MM.1S (cell line): Measurements from ENCODE around the gene ALDH9A1.

ENCODE experiments used
- DNase-seq: peaks from one replicate; pipeline ENCODE4 v3.0.0-alpha.2; 2015
- H2AFZ ChIP-seq: fragments of 300-600 bp; sonication (generic); 2 replicates; pipeline ENCODE4 v1.6.0; 2016; ENCODE audit warnings: antibody characterized with exemption, low read length
- H3F3A ChIP-seq: fragments of 300-600 bp; sonication (generic); 2 replicates; pipeline ENCODE4 v1.6.1; 2016; ENCODE audit warnings: mild to moderate bottlenecking, antibody characterized with exemption, low read length, moderate library complexity, mixed read lengths; ENCODE audit not compliant: insufficient read depth
- H3K27ac ChIP-seq: fragments of 300-600 bp; sonication (generic); 2 replicates; pipeline ENCODE4 v1.5.1; 2016; ENCODE audit warnings: mild to moderate bottlenecking, low read length
- H3K27me3 ChIP-seq: fragments of 300-600 bp; sonication (generic); replicated peaks from 2 replicates; pipeline ENCODE4 v1.6.0; 2016; ENCODE audit warnings: low read length; ENCODE audit not compliant: insufficient read depth
- H3K36me3 ChIP-seq: fragments of 300-600 bp; sonication (generic); replicated peaks from 2 replicates; pipeline ENCODE4 v1.6.1; 2016; ENCODE audit warnings: mild to moderate bottlenecking, low read length, mixed read lengths; ENCODE audit not compliant: insufficient read depth
- H3K4me1 ChIP-seq: fragments of 300-600 bp; sonication (generic); 2 replicates; pipeline ENCODE4 v1.6.1; 2016; ENCODE audit warnings: low read length, mixed read lengths
- H3K4me2 ChIP-seq: fragments of 300-600 bp; sonication (generic); 2 replicates; pipeline ENCODE4 v1.6.0; 2016; ENCODE audit warnings: low read depth, low read length
- H3K4me3 ChIP-seq: fragments of 300-600 bp; sonication (generic); 2 replicates; pipeline ENCODE4 v1.5.1; 2016; ENCODE audit warnings: low read length, mixed read lengths
- H3K79me2 ChIP-seq: fragments of 300-600 bp; sonication (generic); 2 replicates; pipeline ENCODE4 v1.6.1; 2016; ENCODE audit warnings: mixed run types, low read length, mixed read lengths
- H3K9ac ChIP-seq: fragments of 300-600 bp; sonication (generic); 2 replicates; pipeline ENCODE4 v1.6.1; 2016; ENCODE audit warnings: low read length, mixed read lengths
- H3K9me2 ChIP-seq: fragments of 300-600 bp; sonication (generic); replicated peaks from 2 replicates; pipeline ENCODE4 v1.6.1; 2016; ENCODE audit warnings: mild to moderate bottlenecking, low read length, mixed read lengths; ENCODE audit not compliant: insufficient read depth
- H3K9me3 ChIP-seq: fragments of 300-600 bp; sonication (generic); replicated peaks from 2 replicates; pipeline ENCODE4 v1.6.1; 2016; ENCODE audit warnings: mild to moderate bottlenecking, low read length, mixed read lengths; ENCODE audit not compliant: insufficient read depth
- H4K20me1 ChIP-seq: fragments of 300-600 bp; sonication (generic); 2 replicates; pipeline ENCODE4 v1.6.1; 2016; ENCODE audit warnings: mild to moderate bottlenecking, low read length, moderate library complexity, mixed read lengths; ENCODE audit not compliant: insufficient read depth
- CTCF ChIP-seq: fragments of 300-600 bp; sonication (generic); IDR thresholded peaks from 2 replicates; pipeline ENCODE4 v1.5.1; 2016; ENCODE audit warnings: antibody characterized with exemption, low read length, mixed read lengths
- EZH2 ChIP-seq: fragments of 300-600 bp; sonication (generic); optimal IDR thresholded peaks from 2 replicates; pipeline ENCODE3; 2017; ENCODE audit warnings: low read depth, mild to moderate bottlenecking, antibody characterized with exemption, low read length, mixed read lengths
- EZH2phosphoT487 ChIP-seq: fragments of 300-600 bp; sonication (generic); IDR thresholded peaks from 2 replicates; pipeline ENCODE4 v1.6.1; 2018; ENCODE audit warnings: antibody characterized with exemption, low read length

Gene ALDH9A1

GRCh38 chr1:165650981-165651625 is 47.3 kb downstream of the ALDH9A1 start:
- Histone ChIP-seq H3K9me2 (no peaks in the 10 kb centered on the region), H2AFZ (no peak overlapping the region), H3K9ac (no peak overlapping the region), H3K4me3 (no peak overlapping the region), H3K27ac (no peak overlapping the region), H3K9me3 (no peaks in the 10 kb centered on the region), H4K20me1 (no peaks in the 10 kb centered on the region), H3K27me3 (no peaks in the 10 kb centered on the region), H3K4me1 (no peaks in the 10 kb centered on the region), H3F3A (no peaks in the 10 kb centered on the region), H3K79me2 (no peaks in the 10 kb centered on the region), H3K4me2 (no peak overlapping the region), H3K36me3 (no peaks in the 10 kb centered on the region)
- DNase-seq = no peak
- TF ChIP-seq CTCF (no peak), EZH2 (no peak)

- H3K4me3 ChIP-seq = no peak overlapping the region
- no peaks in the 10 kb centered on the region for H3K79me2 ChIP-seq
- no peaks in the 10 kb centered on the region for H3K9me2 ChIP-seq
- no peaks in the 10 kb centered on the region for H3K9me3 ChIP-seq
- H3K27ac ChIP-seq = no peak overlapping the region
- H3K4me1 ChIP-seq = no peaks in the 10 kb centered on the region
- no peaks in the 10 kb centered on the region for H3K36me3 ChIP-seq
- no peak for TF ChIP-seq EZH2phosphoT487
- no peak for TF ChIP-seq CTCF
- no peak for TF ChIP-seq EZH2
- no peak overlapping the region for H2AFZ ChIP-seq
- no peak overlapping the region for H3K4me2 ChIP-seq
- no peaks in the 10 kb centered on the region for H4K20me1 ChIP-seq
- no peaks in the 10 kb centered on the region for H3K27me3 ChIP-seq
- DNase-seq = no peak
- no peak overlapping the region for H3K9ac ChIP-seq
- H3F3A ChIP-seq = no peaks in the 10 kb centered on the region
Measured at GRCh38 chr1:165648919-165649572, 49.3 kb downstream of the ALDH9A1 start.

GRCh38 chr1:165647970-165648369 is 50.4 kb downstream of the ALDH9A1 start:
- no peak for DNase-seq
- Histone ChIP-seq H3K4me2 (no peak overlapping the region), H3K9me2 (no peaks in the 10 kb centered on the region), H3F3A (no peaks in the 10 kb centered on the region), H3K27ac (no peak overlapping the region), H3K36me3 (no peaks in the 10 kb centered on the region), H2AFZ (no peak overlapping the region), H3K4me3 (no peak overlapping the region), H4K20me1 (no peaks in the 10 kb centered on the region), H3K79me2 (no peaks in the 10 kb centered on the region), H3K9me3 (no peaks in the 10 kb centered on the region), H3K4me1 (no peaks in the 10 kb centered on the region), H3K27me3 (no peaks in the 10 kb centered on the region), H3K9ac (no peak overlapping the region)
- TF ChIP-seq EZH2 = no peak
- TF ChIP-seq CTCF = no peak
- TF ChIP-seq EZH2phosphoT487 = no peak
